Measurements from ENCODE around the gene COG1. TPM values are rescaled to one million over a fixed set of nuclear protein-coding genes. Genes with fewer than 3 reads are reported as not detected.

COG1 gene
- total RNA-seq, 1 experiment from 2014 or later = 41.2 TPM

DNA sequence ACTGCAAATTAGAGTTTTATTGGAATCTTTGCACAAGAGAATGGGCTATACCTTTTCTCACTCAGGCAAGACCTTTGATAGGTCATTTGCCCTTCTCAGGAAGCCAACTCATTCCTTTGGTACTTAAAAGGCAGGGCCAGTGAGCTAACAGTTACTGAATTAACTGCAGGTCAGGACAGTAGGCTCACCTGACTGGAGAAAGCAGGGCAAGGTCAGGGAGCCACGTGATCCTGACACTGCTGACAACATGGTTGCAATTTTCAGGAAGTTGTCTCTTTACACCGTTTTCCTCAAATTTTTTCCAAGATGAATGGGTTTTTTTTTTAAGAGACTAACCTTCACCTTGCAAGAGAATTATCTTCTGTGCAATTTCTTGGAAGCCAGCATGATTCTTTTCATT lies 47.7 kb downstream of the COG1 start:
- ChIA-PET CTCF (no interaction called here), POLR2A (no interaction called here)
- BruUV-seq (replicated peaks) = no TSS peak
- in situ Hi-C loops (cut with HindIII; ENCODE audit: low pct_unique_long_range_greater_than_20kb, low sequenced_read_pairs) (no loop called here), intact Hi-C loops (cut with micrococcal nuclease; ENCODE audit: unreplicated experiment) (no loop called here)
- no peak overlapping the region for H3K27ac ChIP-seq (ENCODE audit: low read length)
- no peak for TF ChIP-seq POLR2AphosphoS5 (IDR thresholded peaks at IDR 0.05; ENCODE audit: low read depth, low read length)
- TF ChIP-seq, protein P1, sequence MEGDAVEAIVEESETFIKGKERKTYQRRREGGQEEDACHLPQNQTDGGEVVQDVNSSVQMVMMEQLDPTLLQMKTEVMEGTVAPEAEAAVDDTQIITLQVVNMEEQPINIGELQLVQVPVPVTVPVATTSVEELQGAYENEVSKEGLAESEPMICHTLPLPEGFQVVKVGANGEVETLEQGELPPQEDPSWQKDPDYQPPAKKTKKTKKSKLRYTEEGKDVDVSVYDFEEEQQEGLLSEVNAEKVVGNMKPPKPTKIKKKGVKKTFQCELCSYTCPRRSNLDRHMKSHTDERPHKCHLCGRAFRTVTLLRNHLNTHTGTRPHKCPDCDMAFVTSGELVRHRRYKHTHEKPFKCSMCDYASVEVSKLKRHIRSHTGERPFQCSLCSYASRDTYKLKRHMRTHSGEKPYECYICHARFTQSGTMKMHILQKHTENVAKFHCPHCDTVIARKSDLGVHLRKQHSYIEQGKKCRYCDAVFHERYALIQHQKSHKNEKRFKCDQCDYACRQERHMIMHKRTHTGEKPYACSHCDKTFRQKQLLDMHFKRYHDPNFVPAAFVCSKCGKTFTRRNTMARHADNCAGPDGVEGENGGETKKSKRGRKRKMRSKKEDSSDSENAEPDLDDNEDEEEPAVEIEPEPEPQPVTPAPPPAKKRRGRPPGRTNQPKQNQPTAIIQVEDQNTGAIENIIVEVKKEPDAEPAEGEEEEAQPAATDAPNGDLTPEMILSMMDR (IDR thresholded peaks at IDR 0.05) = no peak
- TF ChIP-seq REST (IDR thresholded peaks at IDR 0.05; ENCODE audit: insufficient read depth in 1 of 2, low read depth in 2 of 2, low read length in 1 of 2) = no peak
- no peak for TF ChIP-seq TCF7L2 (IDR thresholded peaks at IDR 0.05; ENCODE audit: low read depth, low read length)
- TF ChIP-seq SIN3A (IDR thresholded peaks at IDR 0.05; ENCODE audit: borderline replicate concordance, insufficient read depth, low read depth, low read length) = no peak
- peaks cover 16% of the 10 kb centered on the region for H3K36me3 ChIP-seq (ENCODE audit: control insufficient read depth, insufficient read depth, low read length)
- H3K4me1 ChIP-seq (ENCODE audit: control insufficient read depth, insufficient read depth, low read length) = no peaks in the 10 kb centered on the region
- no peaks in the 10 kb centered on the region for H3K27me3 ChIP-seq (ENCODE audit: control insufficient read depth, insufficient read depth, low read length)
- H3K9me3 ChIP-seq (ENCODE audit: control insufficient read depth, insufficient read depth, low read depth, low read length) = no peaks in the 10 kb centered on the region
- ATAC-seq (no peak), DNase-seq (ENCODE audit: low read depth, low spot score) (no peak)
- H3K4me3 ChIP-seq (ENCODE audit: low read depth in 2 of 2, low read length in 2 of 2) = no peak overlapping the region

- Histone ChIP-seq H3K27me3 (ENCODE audit: control insufficient read depth, insufficient read depth, low read length) (no peaks in the 10 kb centered on the region), H3K4me3 (ENCODE audit: low read depth in 2 of 2, low read length in 2 of 2) (no peak overlapping the region), H3K9me3 (ENCODE audit: control insufficient read depth, insufficient read depth, low read depth, low read length) (no peaks in the 10 kb centered on the region), H3K4me1 (ENCODE audit: control insufficient read depth, insufficient read depth, low read length) (no peaks in the 10 kb centered on the region), H3K27ac (ENCODE audit: low read length) (no peak overlapping the region), H3K36me3 (ENCODE audit: control insufficient read depth, insufficient read depth, low read length) (peaks cover 14% of the 10 kb centered on the region)
- DNase-seq (ENCODE audit: low read depth, low spot score) = no peak
- in situ Hi-C loops (cut with HindIII; ENCODE audit: low pct_unique_long_range_greater_than_20kb, low sequenced_read_pairs) = no loop called here
- POLR2A ChIA-PET = no interaction called here
- CTCF ChIA-PET = interaction anchor here (0.7 kb wide), 1 partner anchor 63 kb away, joined by 4 read pairs; no protein-coding TSS in a partner anchor
- TF ChIP-seq, protein P1 (IDR thresholded peaks at IDR 0.05) = peak; percentile 35; the same call in 1 of the 2 replicates
- TF ChIP-seq POLR2AphosphoS5 (IDR thresholded peaks at IDR 0.05; ENCODE audit: low read depth, low read length) = no peak
- no peak for ATAC-seq
- BruUV-seq (replicated peaks) = no TSS peak
- intact Hi-C loops (cut with micrococcal nuclease; ENCODE audit: unreplicated experiment) = no loop called here
Observed at GRCh38 chr17:73247726-73248125, 54.9 kb downstream of the COG1 start.

Measured in Panc1 (cell line).